GM06990 (cell line): ENCODE results near the gene LIN7B.

Source experiments
- DNase-seq: peaks from one replicate; pipeline ENCODE4 v3.0.0-alpha.2; 2011; ENCODE audit not compliant: insufficient read length; ENCODE audit errors: extremely low read depth
- H3K27me3 ChIP-seq: replicated peaks from 2 replicates; pipeline ENCODE4 v1.6.0; 2011; ENCODE audit warnings: low read length; ENCODE audit not compliant: control insufficient read depth, insufficient read depth
- H3K36me3 ChIP-seq: 2 replicates; pipeline ENCODE4 v1.5.1; 2011; ENCODE audit warnings: low read length; ENCODE audit not compliant: control insufficient read depth, insufficient read depth
- H3K4me3 ChIP-seq: replicated peaks from 2 replicates; pipeline ENCODE4 v1.5.1; 2011; ENCODE audit warnings: low read depth, mild to moderate bottlenecking, control low read depth, low read length
- CTCF ChIP-seq: IDR thresholded peaks from 2 replicates; pipeline ENCODE4 v1.5.1; 2011; ENCODE audit warnings: low read length, control low read depth, mild to moderate bottlenecking, inconsistent platforms; ENCODE audit not compliant: insufficient read depth, poor library complexity, severe bottlenecking

LIN7B gene

GRCh38 chr19:49114630-49115363, 627 bp downstream of the LIN7B start:
- no peak for DNase-seq
- Histone ChIP-seq H3K4me3 (peak overlapping the region; percentile 61), H3K36me3 (peaks cover 1% of the 10 kb centered on the region; the same call in 1 of the 2 replicates), H3K27me3 (no peaks in the 10 kb centered on the region)
- TF ChIP-seq CTCF = no peak

GRCh38 chr19:49116544-49116943, 2.4 kb downstream of the LIN7B start:
- no peak for DNase-seq
- no peak overlapping the region for H3K4me3 ChIP-seq
- H3K36me3 ChIP-seq = no peaks in the 10 kb centered on the region
- no peak for TF ChIP-seq CTCF
- H3K27me3 ChIP-seq = no peaks in the 10 kb centered on the region; the same call in 1 of the 2 replicates

GRCh38 chr19:49117677-49118564, 3.8 kb downstream of the LIN7B start:
- H3K4me3 ChIP-seq = peak overlapping the region; percentile 73
- no peaks in the 10 kb centered on the region; the same call in 1 of the 2 replicates for H3K27me3 ChIP-seq
- no peaks in the 10 kb centered on the region for H3K36me3 ChIP-seq
- no peak for DNase-seq
- TF ChIP-seq CTCF = no peak

DNA sequence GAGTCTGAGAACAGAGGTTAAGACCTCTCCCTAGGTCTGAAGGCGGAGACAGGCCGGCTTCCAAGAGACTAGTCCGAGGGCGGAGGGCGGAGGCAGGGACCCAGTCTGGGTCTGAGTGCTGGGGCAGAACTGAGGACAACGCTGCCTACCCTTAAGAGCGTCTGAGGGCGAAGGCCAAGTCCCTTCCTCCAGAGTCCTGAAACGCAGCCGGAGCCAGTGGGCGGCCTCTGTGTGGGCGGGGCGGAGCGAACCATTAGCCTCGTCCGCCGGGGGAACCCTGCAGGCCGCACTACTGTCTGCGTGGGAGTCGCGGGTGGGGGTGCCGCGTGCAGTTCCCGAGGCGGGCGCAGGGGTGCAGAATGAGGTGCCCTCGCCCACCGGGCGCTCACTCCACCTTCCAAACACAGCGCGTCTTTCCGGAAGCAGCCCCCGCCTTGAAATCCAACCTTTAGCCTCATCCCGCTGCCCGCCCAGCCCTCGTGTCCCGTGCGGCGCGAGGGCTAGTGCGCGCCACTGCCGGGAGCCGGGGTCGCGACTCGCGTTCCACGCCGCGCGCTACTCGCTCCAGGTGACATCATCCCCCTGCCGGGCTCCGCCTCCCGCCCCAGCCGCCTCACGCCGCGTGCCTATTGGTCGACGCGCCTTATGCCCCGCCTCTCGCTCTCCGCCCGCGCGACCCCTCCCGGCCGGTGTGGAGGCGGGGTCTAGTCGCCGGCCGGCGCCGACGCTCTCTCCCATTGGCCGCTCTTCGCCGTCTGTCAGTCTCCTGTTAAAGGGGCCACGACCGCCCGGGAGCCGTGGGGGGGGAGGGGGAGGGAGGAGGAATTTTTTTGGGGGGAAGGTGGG, 4.6 kb downstream of the LIN7B start, which contains the start of gene C19orf73:
Gene C19orf73, minus strand, starts transcription at position 579 of the 846 bp plus-strand sequence. Its CDS starts 121 bp downstream, at position 458.
- Histone ChIP-seq H3K4me3 (peak within 1 kb of the TSS; percentile 73), H3K36me3 (no peaks in the 10 kb centered on the region), H3K27me3 (no peaks in the 10 kb centered on the region; the same call in 1 of the 2 replicates)
- no peak for TF ChIP-seq CTCF
- peak; percentile 97 for DNase-seq
